K562 (cell line): Measurements from ENCODE around the gene ISYNA1. TPM values are rescaled to one million over a fixed set of nuclear protein-coding genes. Genes with fewer than 3 reads are reported as not detected.
A peak's percentile ranks its signal among the peaks of the same experiment; 100 is the strongest.

Experiments used
- CCNT2 ChIP-seq: IDR thresholded peaks from 2 replicates; pipeline ENCODE4 v1.6.1; 2011; ENCODE audit warnings: borderline replicate concordance, low read depth, mild to moderate bottlenecking, moderate library complexity, mixed read lengths, low read length; ENCODE audit not compliant: insufficient read length; ENCODE audit errors: extremely low read depth
- CHCHD3 ChIP-seq: fragments of 250-450 bp; sonication (Bioruptor Pico); IDR thresholded peaks from 2 replicates; pipeline ENCODE4 v2.1.2; 2022; ENCODE audit warnings: mild to moderate bottlenecking
- EGR1 ChIP-seq: fragments of 450-650 bp; conservative IDR thresholded peaks from 2 replicates; pipeline ENCODE4 v1.6.1; 2017; ENCODE audit warnings: mild to moderate bottlenecking
- ELF4 ChIP-seq: fragments of 450-650 bp; formaldehyde crosslinking; IDR thresholded peaks from 2 replicates; pipeline ENCODE4 v1.4.0; 2022; ENCODE audit warnings: missing genetic modification characterization
- FIP1L1 ChIP-seq: fragments of 200-400 bp; formaldehyde crosslinking; IDR thresholded peaks from 2 replicates; pipeline ENCODE4 v1.6.1; 2018; ENCODE audit warnings: mild to moderate bottlenecking, low read depth, low read length; ENCODE audit not compliant: poor library complexity, severe bottlenecking
- KAT7 ChIP-seq: sonication (generic); formaldehyde crosslinking; IDR thresholded peaks from 2 replicates; pipeline ENCODE4 v1.8.0; 2022; ENCODE audit warnings: missing genetic modification reagents, mild to moderate bottlenecking, borderline replicate concordance
- MAZ ChIP-seq, 2 experiments: fragments of 450-650 bp in 1 of 2; sonication (generic) in 1 of 2; formaldehyde crosslinking; IDR thresholded peaks in 1 of 2; conservative IDR thresholded peaks in 1 of 2; 2 replicates each; pipeline versions ENCODE4 v1.4.0 to v1.5.0; 2020; ENCODE audit warnings: mild to moderate bottlenecking in 1 of 2, missing genetic modification reagents in 1 of 2
- MEF2D ChIP-seq: conservative IDR thresholded peaks from 2 replicates; pipeline ENCODE4 v1.6.1; 2016; ENCODE audit warnings: low read depth, missing genetic modification characterization, missing compliant biosample characterization
- MTA1 ChIP-seq: fragments of 450-650 bp; IDR thresholded peaks from 2 replicates; pipeline ENCODE4 v1.6.1; 2017; ENCODE audit warnings: borderline replicate concordance
- NCOA1 ChIP-seq: fragments of 450-650 bp; IDR thresholded peaks from 2 replicates; pipeline ENCODE4 v1.6.1; 2016; ENCODE audit warnings: low read depth
- NCOR1 ChIP-seq: fragments of 450-650 bp; IDR thresholded peaks from 2 replicates; pipeline ENCODE4 v1.6.1; 2016; ENCODE audit warnings: mild to moderate bottlenecking, moderate library complexity
- PML ChIP-seq: IDR thresholded peaks from 2 replicates; pipeline ENCODE4 v1.6.1; 2012; ENCODE audit warnings: low read length, inconsistent platforms
- RBFOX2 ChIP-seq: fragments of 200-400 bp; formaldehyde crosslinking; IDR thresholded peaks from 2 replicates; pipeline ENCODE4 v1.6.1; 2017; ENCODE audit warnings: low read depth, mild to moderate bottlenecking, low read length, moderate library complexity
- SUPT5H ChIP-seq: fragments of 450-650 bp; IDR thresholded peaks from 2 replicates; pipeline ENCODE4 v1.6.1; 2016
- TEAD4 ChIP-seq, 2 experiments: sonication (generic) in 1 of 2; formaldehyde crosslinking in 1 of 2; IDR thresholded peaks; 2 replicates each; pipeline versions ENCODE4 v1.6.1 to v1.8.0; 2012 to 2022; ENCODE audit warnings: borderline replicate concordance in 1 of 2, inconsistent platforms in 1 of 2, low read length in 1 of 2, mild to moderate bottlenecking in 1 of 2, missing genetic modification reagents in 1 of 2
- ZNF253 ChIP-seq: fragments of 250-450 bp; sonication (Bioruptor Pico); conservative IDR thresholded peaks from 2 replicates; pipeline ENCODE4 v1.6.1; 2021; ENCODE audit warnings: mild to moderate bottlenecking
- ZNF263 ChIP-seq: sonication (generic); formaldehyde crosslinking; IDR thresholded peaks from 2 replicates; pipeline ENCODE4 v1.8.0; 2022; ENCODE audit warnings: mild to moderate bottlenecking, missing genetic modification reagents, borderline replicate concordance
- ZNF717 ChIP-seq: fragments of 250-450 bp; sonication (Bioruptor Pico); IDR thresholded peaks from 2 replicates; pipeline ENCODE4 v1.5.0; 2021
- ZNF740 ChIP-seq, 3 experiments: fragments of 200-800 bp in 1 of 3; sonication (Bioruptor generic) in 1 of 3; sonication (generic) in 1 of 3; formaldehyde crosslinking in 1 of 3; IDR thresholded peaks; 2 replicates each; pipeline versions ENCODE4 v1.6.1 to v1.8.0; 2016 to 2022; ENCODE audit warnings: mild to moderate bottlenecking in 2 of 3, missing compliant biosample characterization in 2 of 3, missing genetic modification characterization in 2 of 3, missing genetic modification reagents in 1 of 3
- polyA plus RNA-seq, 8 experiments: library from polyadenylated mRNA; depleted of rRNA in 4 of 8; stranded (reverse) in 5 of 8; unstranded in 3 of 8; fragments of >200 nt; fragmentation: Nextera tagmentation in 2 of 8; fragmentation: Illumina TruSeq in 1 of 8; extraction: Ambion mirVana in 2 of 8; extraction: Trizol in 1 of 8; gene quantifications; 2 replicates each; pipeline versions ENCODE4 v1.2.1 to v1.2.3, GENCODE V29; 2011 to 2014; ENCODE audit warnings: inconsistent platforms in 1 of 8, missing spikeins in 1 of 8
- total RNA-seq, 7 experiments: library from RNA; depleted of rRNA in 6 of 7; stranded (reverse); fragments of >200 nt in 6 of 7; fragmentation: Illumina TruSeq in 2 of 7; extraction: Trizol in 2 of 7; gene quantifications; 2 replicates each; pipeline versions ENCODE4 v1.2.1 to v1.2.3, GENCODE V29; 2011 to 2021; ENCODE audit warnings: low replicate concordance in 1 of 7
- TF ChIP-seq, protein P1 (sequence below): fragments of 250-450 bp; sonication (Bioruptor Pico); IDR thresholded peaks from 2 replicates; pipeline ENCODE4 v1.4.0; 2020; ENCODE audit warnings: mild to moderate bottlenecking
- TF ChIP-seq, protein P2 (sequence below): fragments of 450-650 bp; formaldehyde crosslinking; IDR thresholded peaks from 2 replicates; pipeline ENCODE4 v1.4.0; 2020; ENCODE audit warnings: mild to moderate bottlenecking, moderate library complexity
- TF ChIP-seq, protein P3 (sequence below): fragments of 450-650 bp; IDR thresholded peaks from 2 replicates; pipeline ENCODE4 v1.6.1; 2018; ENCODE audit warnings: mild to moderate bottlenecking, low read depth; ENCODE audit not compliant: partially characterized antibody

ISYNA1 gene
- total and polyA plus RNA-seq, 9 of the 15 experiments (the other 6 are each of a cell fraction or from before 2014, with no cell fraction given): 21.8 to 460 (median 93.2) TPM

DNA sequence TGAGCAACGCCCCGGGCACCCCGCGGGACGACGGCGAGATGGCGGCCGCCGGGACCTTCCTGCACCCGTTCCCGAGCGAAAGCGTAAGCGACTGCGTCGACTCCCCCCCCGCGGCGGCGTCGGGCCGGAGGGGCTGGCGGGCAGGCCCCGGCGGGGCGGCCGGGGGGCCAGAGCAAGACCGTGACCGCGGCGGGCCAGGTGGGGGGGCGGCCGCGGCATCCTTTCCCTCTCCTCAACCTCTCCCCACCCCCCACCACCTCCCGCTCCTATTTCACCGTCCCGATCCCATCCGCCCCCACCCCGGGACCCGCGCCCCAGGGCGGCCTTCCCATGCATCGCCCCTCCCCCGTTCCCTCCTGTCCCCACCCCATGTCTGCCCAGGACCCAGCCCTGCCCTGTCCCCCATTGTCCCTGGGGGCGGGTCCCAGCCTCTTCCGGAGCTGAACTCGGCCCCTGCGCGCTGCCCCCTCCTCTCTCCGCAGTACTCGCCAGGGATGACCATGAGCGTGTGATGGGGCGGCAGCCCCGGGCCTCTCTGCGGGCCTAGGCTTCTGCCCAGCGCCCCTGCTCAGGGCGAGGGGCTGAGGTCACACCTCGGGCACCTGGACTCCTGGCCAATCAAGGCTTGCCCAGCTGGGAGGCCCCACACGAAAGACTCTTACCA, 4.1 kb downstream of the ISYNA1 start (continued):
- TF ChIP-seq FIP1L1 (peak; percentile 36), NCOA1 (no peak), MEF2D (no peak), TEAD4 (IDR thresholded peaks at IDR 0.05; ENCODE audit: low read length) (no peak), TEAD4 (CRISPR knock-in tag; IDR thresholded peaks at IDR 0.05; ENCODE audit: borderline replicate concordance) (no peak), CCNT2 (peak; percentile 22), ZNF740 (CRISPR knock-in tag; IDR thresholded peaks at IDR 0.05) (no peak), ZNF740 (tag; IDR thresholded peaks at IDR 0.05) (peak in 1 of 2 experiments; percentile 84; a peak in 2 of 4 replicates), ZNF717 (CRISPR knock-in tag) (0 out of 2 replicates have a peak, but pooled peaks have one; percentile 56), KAT7 (no peak), PML (peak; percentile 18; the same call in 1 of the 2 replicates), MAZ (CRISPR knock-in tag; conservative IDR thresholded peaks at IDR 0.05 in 1 of 2, IDR thresholded peaks at IDR 0.05 in 1 of 2) (peak in 1 of 2 experiments; percentile 19; a peak in 2 of 4 replicates), SUPT5H (peak; percentile 77; the same call in 1 of the 2 replicates), NCOR1 (0 out of 2 replicates have a peak, but pooled peaks have one; percentile 4), ZNF253 (CRISPR knock-in tag) (no peak), ELF4 (CRISPR knock-in tag) (0 out of 2 replicates have a peak, but pooled peaks have one; percentile 22), MTA1 (no peak), EGR1 (peak; percentile 31; the same call in 1 of the 2 replicates), RBFOX2 (peak; percentile 37), CHCHD3 (CRISPR knock-in tag) (peak; percentile 65; the same call in 1 of the 2 replicates), ZNF263 (CRISPR knock-in tag) (0 out of 2 replicates have a peak, but pooled peaks have one; percentile 30)
- TF ChIP-seq, protein P1, sequence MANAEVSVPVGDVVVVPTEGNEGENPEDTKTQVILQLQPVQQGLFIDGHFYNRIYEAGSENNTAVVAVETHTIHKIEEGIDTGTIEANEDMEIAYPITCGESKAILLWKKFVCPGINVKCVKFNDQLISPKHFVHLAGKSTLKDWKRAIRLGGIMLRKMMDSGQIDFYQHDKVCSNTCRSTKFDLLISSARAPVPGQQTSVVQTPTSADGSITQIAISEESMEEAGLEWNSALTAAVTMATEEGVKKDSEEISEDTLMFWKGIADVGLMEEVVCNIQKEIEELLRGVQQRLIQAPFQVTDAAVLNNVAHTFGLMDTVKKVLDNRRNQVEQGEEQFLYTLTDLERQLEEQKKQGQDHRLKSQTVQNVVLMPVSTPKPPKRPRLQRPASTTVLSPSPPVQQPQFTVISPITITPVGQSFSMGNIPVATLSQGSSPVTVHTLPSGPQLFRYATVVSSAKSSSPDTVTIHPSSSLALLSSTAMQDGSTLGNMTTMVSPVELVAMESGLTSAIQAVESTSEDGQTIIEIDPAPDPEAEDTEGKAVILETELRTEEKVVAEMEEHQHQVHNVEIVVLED (CRISPR knock-in tag): peak; percentile 54; the same call in 1 of the 2 replicates
- TF ChIP-seq, protein P2, sequence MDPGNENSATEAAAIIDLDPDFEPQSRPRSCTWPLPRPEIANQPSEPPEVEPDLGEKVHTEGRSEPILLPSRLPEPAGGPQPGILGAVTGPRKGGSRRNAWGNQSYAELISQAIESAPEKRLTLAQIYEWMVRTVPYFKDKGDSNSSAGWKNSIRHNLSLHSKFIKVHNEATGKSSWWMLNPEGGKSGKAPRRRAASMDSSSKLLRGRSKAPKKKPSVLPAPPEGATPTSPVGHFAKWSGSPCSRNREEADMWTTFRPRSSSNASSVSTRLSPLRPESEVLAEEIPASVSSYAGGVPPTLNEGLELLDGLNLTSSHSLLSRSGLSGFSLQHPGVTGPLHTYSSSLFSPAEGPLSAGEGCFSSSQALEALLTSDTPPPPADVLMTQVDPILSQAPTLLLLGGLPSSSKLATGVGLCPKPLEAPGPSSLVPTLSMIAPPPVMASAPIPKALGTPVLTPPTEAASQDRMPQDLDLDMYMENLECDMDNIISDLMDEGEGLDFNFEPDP (CRISPR knock-in tag): 0 out of 2 replicates have a peak, but pooled peaks have one; percentile 16
- TF ChIP-seq, protein P3, sequence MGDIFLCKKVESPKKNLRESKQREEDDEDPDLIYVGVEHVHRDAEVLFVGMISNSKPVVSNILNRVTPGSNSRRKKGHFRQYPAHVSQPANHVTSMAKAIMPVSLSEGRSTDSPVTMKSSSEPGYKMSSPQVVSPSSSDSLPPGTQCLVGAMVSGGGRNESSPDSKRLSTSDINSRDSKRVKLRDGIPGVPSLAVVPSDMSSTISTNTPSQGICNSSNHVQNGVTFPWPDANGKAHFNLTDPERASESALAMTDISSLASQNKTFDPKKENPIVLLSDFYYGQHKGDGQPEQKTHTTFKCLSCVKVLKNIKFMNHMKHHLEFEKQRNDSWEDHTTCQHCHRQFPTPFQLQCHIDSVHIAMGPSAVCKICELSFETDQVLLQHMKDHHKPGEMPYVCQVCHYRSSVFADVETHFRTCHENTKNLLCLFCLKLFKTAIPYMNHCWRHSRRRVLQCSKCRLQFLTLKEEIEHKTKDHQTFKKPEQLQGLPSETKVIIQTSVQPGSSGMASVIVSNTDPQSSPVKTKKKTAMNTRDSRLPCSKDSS: no peak
